NB4 (cell line): ENCODE results near the gene KMT2B.
A peak's percentile ranks its signal among the peaks of the same experiment; 100 is the strongest.

Source experiments
- DNase-seq: peaks from one replicate; pipeline ENCODE4 v3.0.0; 2010; ENCODE audit warnings: low read depth
- H3K4me3 ChIP-seq: one replicate; pipeline ENCODE4 v1.5.1; 2011; ENCODE audit warnings: mild to moderate bottlenecking, low read depth, low read length, moderate library complexity
- CTCF ChIP-seq: IDR thresholded peaks from one replicate; pipeline ENCODE4 v1.5.1; 2012; ENCODE audit warnings: low read depth, low read length
- MAX ChIP-seq: IDR thresholded peaks from 2 replicates; pipeline ENCODE4 v1.6.1; 2011; ENCODE audit warnings: low read depth, low read length
- MYC ChIP-seq: IDR thresholded peaks from 2 replicates; pipeline ENCODE4 v1.6.1; 2011; ENCODE audit warnings: low read depth, low read length
- POLR2A ChIP-seq: IDR thresholded peaks from 2 replicates; pipeline ENCODE4 v1.6.1; 2011; ENCODE audit warnings: mild to moderate bottlenecking; ENCODE audit not compliant: insufficient read length; ENCODE audit errors: extremely low read depth

The KMT2B gene

DNA sequence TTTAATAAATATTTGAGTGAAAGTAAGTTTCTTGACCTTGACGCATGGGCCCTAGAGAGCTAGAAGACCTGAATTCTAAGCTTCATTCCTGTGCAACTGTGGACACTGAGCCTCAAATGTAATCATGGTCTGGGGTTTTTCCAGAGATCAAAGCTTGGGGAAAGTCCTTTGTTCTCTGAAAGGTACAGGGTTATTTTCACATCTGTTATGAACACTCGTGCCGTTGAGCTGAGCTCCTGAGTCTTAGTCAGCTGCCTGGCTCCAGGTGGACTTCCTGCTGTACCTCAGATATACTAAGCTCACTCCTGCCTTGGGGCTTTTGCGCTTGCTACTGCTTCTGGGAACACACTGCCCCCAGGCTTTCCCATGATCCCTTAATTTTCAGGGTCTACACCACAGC lies 21.0 kb upstream of the KMT2B start:
- no peak for DNase-seq
- no peak overlapping the region for H3K4me3 ChIP-seq
- TF ChIP-seq CTCF: no peak
- no peak for TF ChIP-seq MYC
- TF ChIP-seq MAX: no peak
- TF ChIP-seq POLR2A: no peak

DNA sequence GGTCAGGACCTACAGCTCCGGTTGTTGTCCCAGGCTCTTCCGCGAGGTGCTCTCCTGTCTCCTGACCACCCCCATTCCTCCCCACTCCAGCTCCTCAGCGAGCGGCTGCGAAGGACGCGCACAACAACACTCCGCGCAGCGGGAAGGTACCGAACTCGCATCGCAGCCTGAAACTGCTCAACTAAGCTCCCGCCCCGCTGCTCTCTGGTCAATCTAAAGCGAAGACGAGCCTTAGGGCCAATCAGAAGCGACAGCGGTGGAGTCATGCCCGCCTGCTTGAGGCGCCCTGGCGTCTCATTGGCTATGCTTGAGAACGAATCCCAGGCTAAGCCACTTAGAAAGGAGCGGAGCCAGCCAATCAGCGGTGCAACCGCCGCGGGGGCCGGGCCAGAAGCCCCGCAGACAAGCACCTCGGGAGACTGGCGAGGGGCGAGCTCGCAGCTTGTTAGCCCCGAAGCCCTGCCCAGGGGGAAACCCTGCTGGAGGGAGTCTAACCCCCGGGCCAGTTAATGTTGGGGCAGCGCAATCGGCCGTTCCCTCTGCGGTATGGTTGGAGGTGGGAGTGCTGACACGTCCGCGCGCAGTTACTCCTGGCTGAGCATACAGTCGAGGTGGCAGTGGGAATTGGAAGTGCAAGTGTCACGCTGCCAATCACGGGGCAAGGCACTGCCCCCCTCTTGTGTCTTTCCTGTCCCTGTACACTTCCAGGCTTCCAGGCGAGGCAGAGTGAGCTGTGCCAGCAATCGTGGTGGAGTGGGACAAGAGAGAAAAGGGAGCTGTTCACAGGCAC lies 15.4 kb upstream of the KMT2B start:
- TF ChIP-seq POLR2A (no peak), CTCF (no peak), MAX (no peak), MYC (no peak)
- H3K4me3 ChIP-seq: no peak overlapping the region
- peak; percentile 85 for DNase-seq

- H3K4me3 ChIP-seq: no peak overlapping the region
- TF ChIP-seq MAX (no peak), POLR2A (no peak), CTCF (no peak), MYC (no peak)
- no peak for DNase-seq
These were observed 14.5 kb upstream of the KMT2B start for GRCh38 chr19:35703343-35703742.

- TF ChIP-seq MYC: peak; percentile 31; the same call in 1 of the 2 replicates
- peak; percentile 63 for TF ChIP-seq MAX
- no peak for TF ChIP-seq POLR2A
- TF ChIP-seq CTCF: no peak
- no peak within 1 kb of the TSS for H3K4me3 ChIP-seq
- peak; percentile 72 for DNase-seq
These were observed 13.6 kb upstream of the KMT2B start, which contains the start of gene ZBTB32 for GRCh38 chr19:35704218-35704617. ZBTB32 (plus strand) TSS chr19:35704558; CDS start chr19:35714627, 10,069 bp downstream.

- H3K4me3 ChIP-seq: no peak overlapping the region
- no peak for DNase-seq
- no peak for TF ChIP-seq MAX
- no peak for TF ChIP-seq POLR2A
- TF ChIP-seq CTCF: no peak
- TF ChIP-seq MYC: no peak
These were observed 9.4 kb upstream of the KMT2B start for GRCh38 chr19:35708391-35708790.
